Stimulated activated CD8-positive, alpha-beta memory T cell treated with anti-CD3 and anti-CD28 coated beads, Interleukin-7, amount 100 ng/mL, for 48 hours (primary cell): ENCODE results near the gene NRP1.
A peak's percentile ranks its signal among the peaks of the same experiment; 100 is the strongest.
"Not testable (repeated sequence)": the region's sequence is repeated elsewhere in the genome, so short reads cannot be mapped to it uniquely, and the experiment has no call there.

Experiments used
- DNase-seq, 2 donors: peaks; one replicate each; pipeline ENCODE4 v3.0.0-alpha.2; 2020; ENCODE audit warnings: low read depth in 1 of 2; ENCODE audit errors: extremely low read depth in 1 of 2

Gene NRP1

DNA sequence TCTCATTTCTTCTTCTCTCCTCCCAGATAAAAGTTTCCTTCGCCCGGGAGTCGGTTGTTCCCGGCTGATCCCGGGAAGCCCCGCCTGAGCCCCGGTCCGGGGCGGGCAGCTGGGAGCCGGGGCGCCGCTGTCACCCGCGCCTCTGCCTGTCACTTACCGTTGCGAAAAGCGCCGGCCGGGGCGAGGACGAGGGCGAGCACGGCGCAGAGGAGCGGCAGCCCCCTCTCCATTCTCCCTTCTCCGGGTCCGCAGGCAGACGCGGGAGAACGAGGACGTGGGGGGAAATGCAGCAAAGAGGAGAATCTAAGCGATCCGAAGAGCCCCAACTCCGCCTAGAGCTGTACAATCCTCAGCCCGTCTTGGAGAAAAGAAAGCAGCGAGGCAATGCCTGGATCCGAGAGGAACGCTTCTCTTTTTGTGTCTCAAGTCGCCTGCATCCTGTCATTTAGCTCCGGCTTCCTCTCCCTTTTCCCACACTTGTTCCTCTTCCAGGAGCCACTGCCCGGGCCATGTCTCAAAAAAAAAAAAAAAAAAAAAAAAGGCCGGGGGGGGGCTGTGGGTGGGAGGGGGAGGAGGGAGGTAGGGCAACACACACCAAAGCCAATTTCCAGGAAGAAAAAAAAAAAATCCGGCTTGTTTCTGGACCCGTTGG, at the start of gene NRP1:
Gene NRP1, minus strand, starts transcription at position 515 of the 652 bp plus-strand sequence. Its CDS starts 285 bp downstream, at position 230.
- DNase-seq = no peak

DNA sequence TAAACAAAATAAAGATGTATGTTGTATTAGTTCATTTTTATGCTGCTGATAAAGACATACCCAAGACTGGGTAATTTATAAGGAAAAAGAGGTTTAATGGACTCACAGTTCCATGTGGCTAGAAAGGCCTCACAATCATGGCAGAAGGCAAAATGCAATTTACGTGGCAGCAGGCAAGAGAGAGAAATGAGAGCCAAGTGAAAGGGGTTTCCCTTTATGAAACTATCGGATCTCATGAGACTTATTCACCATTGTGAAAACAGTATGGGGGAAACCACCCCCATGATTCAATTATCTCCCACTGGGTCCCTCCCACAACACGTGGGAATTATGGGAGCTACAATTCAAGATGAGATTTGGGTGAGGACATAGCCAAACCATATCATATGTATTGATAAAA, 49.7 kb upstream of the NRP1 start:
- not testable (repeated sequence) for DNase-seq

DNA sequence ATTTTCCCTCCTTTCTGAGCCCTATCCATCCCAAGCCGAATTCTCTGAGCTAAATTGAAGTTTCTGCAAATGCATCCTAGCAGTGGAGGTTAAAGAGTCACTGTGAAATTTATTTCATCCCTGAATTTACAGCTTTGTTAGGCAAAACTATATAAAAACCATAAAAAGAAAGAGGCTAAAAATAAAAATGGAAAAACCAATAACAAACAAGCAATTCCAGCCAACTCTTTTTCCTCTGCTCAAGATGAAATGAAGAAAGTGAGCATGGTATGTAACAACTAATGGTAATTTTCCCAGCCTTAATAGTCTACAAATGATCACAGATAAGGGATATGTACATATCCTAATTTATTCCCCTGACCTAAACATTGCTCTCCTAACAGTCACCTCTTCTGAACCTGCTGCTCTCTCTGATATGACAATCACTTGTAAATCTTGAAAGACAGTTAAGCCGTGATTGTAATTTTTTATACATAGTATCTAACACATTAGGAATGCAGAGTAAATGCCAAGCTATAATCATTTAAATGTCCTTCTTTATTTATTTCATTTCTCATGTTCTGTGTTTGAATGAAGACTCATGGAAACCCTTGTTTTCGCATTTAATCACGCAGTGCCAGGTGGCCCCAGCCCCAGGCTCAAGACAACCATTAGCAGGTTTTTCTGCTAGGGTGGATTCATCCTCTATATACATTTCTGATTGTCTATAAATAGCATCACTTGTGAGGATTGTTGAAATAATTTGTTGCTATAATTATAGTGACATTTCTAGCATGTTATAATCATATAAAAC, 48.6 kb upstream of the NRP1 start:
- DNase-seq = no peak

DNA sequence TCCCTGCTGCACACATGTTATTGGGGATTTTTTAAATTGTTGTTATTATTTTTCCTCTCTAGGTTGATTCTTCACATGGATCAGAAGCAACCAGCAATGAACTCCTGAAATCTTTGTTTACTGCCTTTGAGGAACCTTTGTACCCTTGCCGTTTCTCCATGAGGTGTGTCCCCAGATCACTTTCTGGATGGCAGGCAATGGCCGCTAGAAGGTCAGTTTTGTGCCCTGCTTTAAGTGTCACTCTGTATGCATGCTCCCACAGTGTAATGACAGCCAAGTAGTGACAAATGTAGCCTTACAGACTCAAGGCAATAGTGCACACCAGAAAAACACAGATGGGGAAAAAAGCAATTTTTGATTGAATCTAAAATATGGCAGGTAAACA, 47.7 kb upstream of the NRP1 start:
- no peak for DNase-seq

DNA sequence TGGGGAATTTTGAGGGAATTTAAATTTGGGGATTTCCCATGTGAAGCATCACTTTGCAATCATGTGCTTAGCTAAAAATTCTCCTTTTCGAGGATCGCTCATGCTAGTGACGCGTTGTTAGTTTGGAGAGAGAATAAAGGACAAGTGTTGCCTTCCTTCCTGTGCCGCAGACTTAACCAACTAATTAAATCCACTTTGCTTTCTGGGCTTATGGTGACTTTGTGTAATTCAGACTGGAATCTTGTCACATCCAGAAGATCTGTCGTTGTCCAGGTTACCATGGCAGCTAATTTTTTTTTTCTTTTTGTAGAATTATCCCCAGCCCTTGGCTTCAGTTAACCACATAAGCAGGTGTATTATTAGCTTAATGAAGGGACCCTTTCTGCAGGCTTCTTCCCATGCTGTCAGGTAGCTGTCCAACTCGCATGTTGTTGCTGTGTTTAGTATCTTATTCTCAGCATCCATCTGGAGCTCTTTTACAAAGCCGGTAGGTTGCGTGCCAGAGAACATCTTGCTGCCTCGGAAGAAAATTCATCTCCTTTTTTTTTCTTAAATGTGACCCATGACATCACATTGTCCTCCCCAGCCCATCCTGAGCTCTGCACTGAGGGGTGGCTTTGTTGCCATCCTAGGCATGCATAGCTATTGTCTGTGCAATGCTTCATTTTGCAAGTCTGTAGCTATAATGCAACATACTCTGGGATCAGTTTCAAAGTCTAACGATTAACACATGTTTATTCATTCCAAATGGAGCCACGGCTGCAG, 47.2 kb upstream of the NRP1 start:
- no peak for DNase-seq

DNA sequence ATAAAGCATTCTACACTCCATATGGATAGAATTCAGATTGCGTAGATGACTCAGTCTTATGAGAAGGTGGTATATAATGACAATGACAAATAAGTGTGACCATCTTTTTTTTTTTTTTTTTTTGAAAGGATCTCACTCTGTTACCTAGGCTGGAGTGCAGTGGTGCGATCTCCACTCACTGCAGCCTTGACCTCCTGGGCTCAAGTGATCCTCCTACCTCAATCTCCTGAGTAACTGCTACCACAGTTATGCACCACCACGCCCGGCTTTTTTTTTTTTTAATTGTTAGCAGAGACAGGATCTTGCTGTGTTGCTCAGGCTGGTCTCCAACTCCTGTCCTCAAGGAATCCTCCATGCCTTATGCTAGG, 43.2 kb upstream of the NRP1 start:
- no peak for DNase-seq

DNA sequence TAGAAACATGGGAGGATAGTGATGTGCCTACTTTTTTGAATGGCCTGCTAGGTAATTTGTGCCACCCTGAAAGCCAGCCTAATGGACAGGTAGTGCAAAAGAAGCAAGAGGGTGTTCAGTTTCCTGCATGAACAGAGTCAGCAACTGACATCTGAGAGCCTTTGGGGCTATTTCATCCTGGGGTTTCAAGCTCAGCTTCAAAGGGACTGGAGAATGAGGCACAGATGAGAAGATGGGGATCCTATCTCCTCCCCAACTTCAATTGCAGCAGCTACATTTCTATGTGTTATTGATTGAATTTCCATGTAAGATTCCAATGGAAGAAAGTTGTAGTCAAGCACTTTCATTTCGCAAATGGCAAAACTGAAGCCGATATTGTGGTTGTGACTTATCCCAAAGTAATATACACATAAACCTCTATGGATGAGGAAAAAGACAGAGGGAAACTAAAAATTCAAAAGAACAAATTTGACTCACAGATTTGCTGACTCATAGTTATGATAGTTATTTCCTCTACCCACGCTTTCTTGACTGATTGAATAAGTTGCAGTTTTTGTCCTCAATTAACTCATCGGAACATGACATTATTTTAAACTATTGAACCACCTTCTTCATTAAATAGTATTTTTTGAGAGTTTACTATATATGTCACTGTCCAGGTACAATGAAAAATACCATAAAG, 42.6 kb upstream of the NRP1 start:
- DNase-seq = no peak

DNA sequence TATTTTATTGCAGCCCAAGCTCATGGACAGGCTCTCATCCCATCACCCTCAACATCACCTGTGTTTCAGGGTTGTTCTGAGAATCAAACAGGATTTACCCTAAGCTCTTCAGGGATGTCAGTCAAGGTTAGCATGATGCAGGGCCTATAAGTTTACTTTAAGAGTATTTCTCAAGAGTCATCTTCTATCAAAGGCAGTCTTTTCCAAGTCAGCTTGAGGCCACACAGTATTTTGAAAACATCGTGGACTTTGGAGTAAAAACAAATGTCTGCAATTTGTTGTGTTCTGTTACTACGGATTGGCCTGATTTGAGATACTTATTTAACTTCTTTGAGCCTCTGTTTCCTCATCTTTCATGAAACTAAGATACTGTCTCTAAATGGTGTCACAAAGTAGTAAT, 42.0 kb upstream of the NRP1 start:
- no peak for DNase-seq

DNA sequence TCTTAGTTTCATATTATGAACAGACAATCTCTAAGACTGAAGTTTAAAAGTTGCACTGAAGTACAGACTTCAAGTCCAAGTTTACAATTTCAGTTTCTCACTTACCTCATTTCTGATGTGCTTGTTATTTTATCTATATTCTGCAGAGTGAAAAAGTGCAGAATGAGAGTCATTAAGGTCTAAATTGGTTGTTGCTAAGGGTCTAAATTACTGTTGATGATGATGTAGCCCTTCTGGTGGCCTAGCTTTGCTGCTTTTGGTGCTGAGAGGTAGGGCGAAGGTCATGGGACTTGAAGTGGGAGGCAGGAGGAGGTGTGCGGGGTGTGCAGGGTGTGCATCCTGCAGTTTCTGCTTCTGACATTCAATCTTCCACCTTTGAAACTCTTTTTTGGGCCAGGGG, 38.8 kb upstream of the NRP1 start:
- no peak for DNase-seq

DNA sequence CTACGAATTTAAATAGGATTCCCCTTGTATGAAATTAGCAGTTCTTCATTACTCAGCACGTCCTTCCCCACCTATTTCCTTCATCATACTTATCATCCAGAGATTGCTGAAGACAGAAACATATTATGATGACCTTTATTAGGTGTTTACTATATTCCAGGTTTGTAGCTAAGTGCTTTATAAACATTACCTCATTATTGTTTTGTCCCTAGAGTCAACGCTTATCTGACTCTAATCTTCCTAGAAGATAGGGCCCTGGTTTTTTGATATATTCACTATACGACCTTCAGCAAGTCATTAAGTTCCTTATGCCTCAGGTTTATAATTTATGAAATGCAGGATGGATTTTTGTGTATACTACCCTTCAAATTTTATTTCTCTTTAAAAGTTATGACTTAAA, 36.8 kb upstream of the NRP1 start:
- no peak for DNase-seq

DNA sequence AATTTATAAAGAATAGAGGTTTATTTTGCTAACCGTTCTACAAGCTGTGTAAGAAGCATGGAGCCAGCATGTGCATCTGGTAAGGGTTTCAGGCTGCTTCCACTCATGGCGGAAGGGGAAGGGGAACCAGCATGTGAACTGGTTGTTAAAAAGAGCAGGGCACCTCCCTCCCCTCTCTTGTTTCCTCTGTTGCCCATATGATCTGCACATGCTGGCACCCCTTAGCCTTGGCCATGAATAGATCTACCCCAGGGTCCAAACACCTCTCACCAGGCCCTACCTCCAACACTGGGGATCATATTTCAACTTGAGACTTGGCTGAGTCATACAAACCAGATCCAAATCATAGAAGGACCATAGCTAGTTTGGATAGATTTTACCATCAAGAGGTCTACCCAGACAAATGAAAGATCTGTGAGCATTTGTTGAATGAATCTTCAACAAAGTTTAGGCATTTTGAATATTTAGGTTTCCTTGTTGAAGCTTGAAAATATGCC, 36.0 kb upstream of the NRP1 start:
- DNase-seq = no peak

DNA sequence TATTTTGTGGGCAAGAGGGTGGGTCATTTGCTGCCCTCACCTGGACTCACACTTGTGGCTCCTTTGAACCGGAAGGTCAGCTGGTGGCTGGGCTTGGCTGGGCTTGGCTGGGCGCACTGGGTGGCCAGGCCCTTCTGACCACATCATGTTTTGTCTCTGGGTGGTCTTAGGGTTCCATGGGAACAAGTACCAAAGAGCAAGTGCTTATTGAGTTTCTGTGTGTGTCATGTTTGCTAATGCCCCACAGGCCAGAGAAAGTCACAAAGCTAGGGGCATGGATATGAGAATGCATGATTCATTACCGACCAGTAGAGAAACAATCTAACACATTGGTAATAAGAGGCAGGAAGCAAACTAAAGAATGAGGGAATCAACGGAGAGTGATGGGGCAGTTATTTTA, 33.6 kb upstream of the NRP1 start:
- DNase-seq = no peak

DNA sequence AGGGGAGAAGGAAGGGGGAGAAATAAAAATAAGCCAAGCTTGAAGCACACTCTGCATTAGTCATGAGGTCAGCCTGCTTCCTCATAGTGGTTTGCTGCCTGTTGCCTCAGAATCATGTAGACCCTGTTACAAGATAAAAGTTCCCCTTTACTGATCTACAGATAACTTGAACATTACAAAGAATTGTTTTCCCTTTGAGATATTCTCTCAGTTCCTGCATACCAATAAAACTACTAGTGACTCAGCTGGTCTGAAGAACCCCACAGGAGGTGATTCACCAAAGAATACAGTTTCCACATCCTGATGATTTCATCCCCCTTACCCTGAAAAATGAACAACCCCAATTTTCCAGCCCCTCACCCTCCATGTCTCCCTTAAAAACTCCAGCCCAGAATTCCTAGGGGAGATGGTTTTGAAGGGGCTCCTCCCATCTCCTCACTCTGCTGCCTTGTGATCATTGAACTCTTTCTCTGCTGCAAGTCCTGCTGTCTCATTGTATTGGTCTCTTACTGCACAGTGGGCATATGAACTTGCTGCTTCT, 31.5 kb upstream of the NRP1 start:
- DNase-seq = peak in 1 of 2 donors; percentile 16

DNA sequence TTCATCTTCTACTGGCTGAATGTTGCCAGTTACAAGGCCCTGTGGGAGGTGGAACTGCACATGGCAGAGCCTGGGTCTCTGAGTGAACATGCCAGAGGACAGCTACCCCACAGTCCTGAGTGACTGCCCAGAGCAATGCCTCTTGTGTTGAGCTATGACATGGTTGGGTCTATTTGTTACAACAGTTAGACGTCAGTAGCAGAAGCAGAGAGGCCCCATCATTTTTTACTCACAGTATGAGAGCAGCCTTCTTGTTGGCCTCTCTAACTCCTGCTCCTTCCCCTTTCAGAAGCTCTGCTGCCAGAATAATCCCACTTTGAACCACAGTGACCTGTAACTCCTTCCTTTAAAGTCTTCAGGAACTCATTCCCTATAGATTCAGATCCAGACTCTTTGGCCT, 30.8 kb upstream of the NRP1 start:
- DNase-seq = no peak

DNA sequence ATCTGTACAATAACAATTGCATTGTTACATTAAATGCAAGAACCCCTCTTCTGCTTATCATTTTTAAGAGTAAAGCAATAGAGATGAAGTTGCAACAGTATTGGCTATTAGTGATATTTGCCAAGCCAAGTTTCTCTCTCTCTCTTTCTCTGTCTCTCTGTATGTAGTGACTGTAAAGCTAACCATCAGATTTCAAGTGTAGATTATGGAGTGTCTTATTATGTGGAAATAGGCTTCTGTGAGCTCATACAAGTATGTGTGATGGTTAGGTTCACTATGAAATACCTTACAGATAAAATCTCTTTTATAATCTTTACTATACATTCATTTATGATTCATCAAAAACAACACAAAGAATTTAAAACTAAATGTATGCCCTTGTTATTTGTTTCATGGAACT, 28.6 kb upstream of the NRP1 start:
- no peak for DNase-seq

DNA sequence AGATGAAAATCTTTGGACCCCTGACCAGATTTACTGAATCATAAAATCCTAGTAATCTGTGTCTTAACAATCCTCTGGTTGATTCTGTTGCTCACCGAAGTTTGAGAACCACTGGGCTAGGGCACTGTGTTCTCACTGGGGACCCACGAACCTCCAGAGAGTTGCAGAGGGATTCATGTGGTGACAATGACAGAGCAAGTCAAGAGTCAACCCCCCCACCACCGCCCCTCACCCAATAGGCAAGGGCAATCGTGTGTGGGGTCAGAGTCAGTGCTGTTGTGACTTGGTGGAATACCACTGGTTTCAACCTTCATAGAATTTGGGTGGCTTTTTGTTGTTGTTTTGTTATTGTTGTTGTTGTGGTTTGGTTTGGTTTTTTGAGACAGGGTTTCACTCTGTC, 23.5 kb upstream of the NRP1 start:
- no peak for DNase-seq

DNA sequence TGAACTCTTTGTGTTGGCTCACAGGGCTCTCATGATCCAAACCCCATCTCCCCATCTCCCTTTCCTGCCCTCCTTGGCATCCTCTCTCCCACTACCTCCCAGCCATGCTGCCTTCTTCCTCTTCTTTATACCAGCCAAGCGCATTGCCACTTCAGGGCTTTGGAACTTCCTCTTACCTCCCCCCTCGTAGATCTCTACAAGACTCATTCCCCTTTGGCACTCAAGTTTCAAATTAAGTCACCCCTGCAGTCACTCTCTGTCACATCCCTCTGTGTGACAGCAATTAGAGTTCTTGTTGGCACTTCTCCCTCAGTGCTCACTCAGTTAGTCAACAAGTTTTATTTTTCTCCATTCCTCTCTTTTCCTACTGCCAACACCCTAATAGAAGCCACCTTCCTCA, 20.8 kb upstream of the NRP1 start:
- DNase-seq = no peak

DNA sequence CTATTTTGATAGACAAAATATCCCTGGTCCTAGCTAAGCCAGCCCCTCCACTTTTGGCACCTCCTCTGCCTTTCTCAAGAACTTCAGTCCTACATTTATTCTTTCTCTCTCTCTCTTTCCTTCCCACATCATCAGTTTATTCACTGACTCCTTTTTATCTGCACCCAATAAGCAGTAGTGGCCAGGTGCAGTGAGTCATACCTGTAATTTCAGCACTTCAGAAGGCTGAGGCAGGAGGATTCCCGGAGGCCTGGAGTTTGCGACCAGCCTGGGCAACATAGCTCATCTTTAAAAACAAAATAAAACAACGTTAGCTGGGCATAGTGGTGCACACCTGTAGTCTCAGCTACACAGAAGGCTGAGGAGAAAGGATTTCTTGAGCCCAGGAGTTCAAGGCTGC, 19.4 kb upstream of the NRP1 start:
- DNase-seq = no peak

DNA sequence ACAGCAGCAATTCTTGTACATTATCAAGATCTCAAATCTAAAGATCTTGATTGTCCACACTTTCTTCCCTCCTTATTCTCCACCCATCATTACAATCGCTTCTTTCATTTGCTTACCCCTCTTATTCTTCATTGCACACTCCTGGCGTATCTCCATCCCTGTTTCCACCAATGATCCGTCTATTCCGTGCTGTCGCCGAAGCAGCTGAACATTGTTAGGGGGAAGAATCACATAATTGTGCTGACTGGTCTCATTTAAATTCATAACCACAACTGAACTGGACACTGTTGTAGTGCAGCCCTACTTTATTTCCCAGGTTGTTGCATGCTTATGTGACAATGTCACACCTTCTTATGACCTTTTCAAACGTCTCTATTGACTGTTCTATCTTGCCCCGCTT, 18.9 kb upstream of the NRP1 start:
- DNase-seq = no peak

DNA sequence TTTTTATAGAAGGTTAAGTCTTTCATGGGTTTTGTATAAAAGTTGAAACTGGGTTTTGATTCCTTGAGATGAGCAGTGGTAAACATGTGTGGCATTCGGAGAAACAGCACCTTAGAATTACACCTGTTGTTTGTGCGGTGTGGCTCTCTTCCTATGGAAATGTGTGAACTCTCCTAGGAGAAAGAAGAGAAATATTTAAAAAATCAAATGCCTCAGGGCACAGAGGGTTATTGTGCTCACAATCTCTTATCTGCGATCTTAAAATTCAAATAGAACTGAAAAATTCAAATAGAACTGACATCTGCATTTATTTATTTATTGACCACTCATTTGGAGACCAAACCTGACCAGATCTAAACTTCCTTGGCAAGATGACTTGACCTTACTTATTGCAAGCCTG, 18.1 kb upstream of the NRP1 start:
- DNase-seq = no peak

DNA sequence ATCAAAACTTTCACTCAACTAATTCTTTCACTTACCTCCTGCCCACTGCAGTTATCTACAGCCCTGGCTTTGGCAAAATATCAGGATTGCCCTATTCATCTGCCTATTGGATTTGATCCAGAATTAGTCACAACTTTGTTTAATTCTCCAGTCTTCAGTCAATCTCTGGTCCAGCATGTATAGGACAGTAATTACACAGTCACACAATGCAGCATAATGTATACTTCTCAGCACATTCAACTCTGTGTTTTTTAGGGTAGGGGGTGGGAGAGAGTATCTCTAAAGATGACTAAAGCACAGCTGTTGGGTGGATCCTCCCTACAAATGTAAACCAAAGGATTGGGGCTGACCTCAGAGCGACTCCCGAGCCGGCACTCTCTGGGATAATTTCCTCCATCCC, 17.7 kb upstream of the NRP1 start:
- DNase-seq = no peak
